SK-N-SH treated with all-trans-retinoic acid at 6 μM for 48 hours (cell line): ENCODE data around the gene PIAS1.

ENCODE experiments used
- ATAC-seq: fragments of 200-7000 bp; cut with Tn5 transposase; 3 replicates; pipeline ENCODE4 v1.9.1; 2020; ENCODE audit warnings: mild to moderate bottlenecking, moderate library complexity
- ARNTL ChIP-seq: fragments of 450-650 bp; formaldehyde crosslinking; IDR thresholded peaks from 2 replicates; pipeline ENCODE4 v1.5.0; 2020; ENCODE audit warnings: low read depth, mild to moderate bottlenecking, moderate library complexity, borderline replicate concordance
- BACH2 ChIP-seq: fragments of 250-450 bp; sonication (Bioruptor Pico); IDR thresholded peaks from 2 replicates; pipeline ENCODE4 v1.9.0; 2021; ENCODE audit warnings: mild to moderate bottlenecking, borderline replicate concordance
- CSDC2 ChIP-seq: fragments of 250-450 bp; sonication (Bioruptor Pico); IDR thresholded peaks from 2 replicates; pipeline ENCODE4 v1.5.0; 2020; ENCODE audit warnings: mild to moderate bottlenecking, moderate library complexity
- ESRRG ChIP-seq: fragments of 250-450 bp; sonication (Bioruptor Pico); IDR thresholded peaks from 2 replicates; pipeline ENCODE4 v1.6.1; 2021; ENCODE audit warnings: mild to moderate bottlenecking
- GLIS3 ChIP-seq: fragments of 250-450 bp; sonication (Bioruptor Pico); IDR thresholded peaks from 2 replicates; pipeline ENCODE4 v1.5.0; 2020; ENCODE audit warnings: mild to moderate bottlenecking, moderate library complexity
- ISL1 ChIP-seq: fragments of 250-450 bp; sonication (Bioruptor Pico); IDR thresholded peaks from 2 replicates; pipeline ENCODE4 v2.1.2; 2022; ENCODE audit warnings: mild to moderate bottlenecking, moderate library complexity
- OSR1 ChIP-seq: fragments of 250-450 bp; sonication (Bioruptor Pico); IDR thresholded peaks from 2 replicates; pipeline ENCODE4 v1.8.0; 2022; ENCODE audit warnings: moderate library complexity, mild to moderate bottlenecking, inconsistent platforms
- PPARA ChIP-seq: fragments of 250-450 bp; sonication (Bioruptor Pico); IDR thresholded peaks from 2 replicates; pipeline ENCODE4 v1.5.0; 2020; ENCODE audit warnings: mild to moderate bottlenecking, borderline replicate concordance
- RARB ChIP-seq: fragments of 250-450 bp; sonication (Bioruptor Pico); IDR thresholded peaks from 2 replicates; pipeline ENCODE4 v1.8.0; 2021; ENCODE audit warnings: mild to moderate bottlenecking, moderate library complexity
- SNAI2 ChIP-seq: fragments of 250-450 bp; sonication (Bioruptor Pico); IDR thresholded peaks from 2 replicates; pipeline ENCODE4 v1.5.0; 2020; ENCODE audit warnings: mild to moderate bottlenecking, moderate library complexity
- TOX ChIP-seq: fragments of 250-450 bp; sonication (Bioruptor Pico); IDR thresholded peaks from 2 replicates; pipeline ENCODE4 v1.8.0; 2021; ENCODE audit warnings: mild to moderate bottlenecking, moderate library complexity, borderline replicate concordance
- ZFP3 ChIP-seq: fragments of 250-450 bp; sonication (Bioruptor Pico); IDR thresholded peaks from 2 replicates; pipeline ENCODE4 v1.5.0; 2020; ENCODE audit warnings: mild to moderate bottlenecking, moderate library complexity
- ZFP30 ChIP-seq: fragments of 450-650 bp; formaldehyde crosslinking; IDR thresholded peaks from 2 replicates; pipeline ENCODE4 v1.5.0; 2022; ENCODE audit warnings: mild to moderate bottlenecking, moderate library complexity
- ZNF565 ChIP-seq: fragments of 450-650 bp; formaldehyde crosslinking; conservative IDR thresholded peaks from 2 replicates; pipeline ENCODE4 v1.5.0; 2020; ENCODE audit warnings: low read depth, mild to moderate bottlenecking, moderate library complexity
- ZNF70 ChIP-seq: fragments of 450-650 bp; formaldehyde crosslinking; IDR thresholded peaks from 2 replicates; pipeline ENCODE4 v1.5.0; 2020; ENCODE audit warnings: mild to moderate bottlenecking, moderate library complexity
- ZNF8 ChIP-seq: fragments of 450-650 bp; formaldehyde crosslinking; IDR thresholded peaks from 2 replicates; pipeline ENCODE4 v1.5.0; 2020; ENCODE audit warnings: mild to moderate bottlenecking, moderate library complexity
- TF ChIP-seq, protein P1 (sequence below): fragments of 250-450 bp; sonication (Bioruptor Pico); IDR thresholded peaks from 2 replicates; pipeline ENCODE4 v1.5.1; 2020; ENCODE audit warnings: low read depth, mild to moderate bottlenecking, moderate library complexity
- TF ChIP-seq, protein P2 (sequence below): fragments of 250-450 bp; sonication (Bioruptor Pico); IDR thresholded peaks from 2 replicates; pipeline ENCODE4 v1.5.1; 2021; ENCODE audit warnings: mild to moderate bottlenecking, moderate library complexity
- TF ChIP-seq, protein P3 (sequence below): fragments of 250-450 bp; sonication (Bioruptor Pico); IDR thresholded peaks from 2 replicates; pipeline ENCODE4 v1.8.0; 2021; ENCODE audit warnings: low read depth, mild to moderate bottlenecking, moderate library complexity, borderline replicate concordance
- TF ChIP-seq, protein P4 (sequence below): fragments of 250-450 bp; sonication (Bioruptor Pico); IDR thresholded peaks from 2 replicates; pipeline ENCODE4 v1.5.0; 2020; ENCODE audit warnings: mild to moderate bottlenecking, moderate library complexity

The PIAS1 gene

DNA sequence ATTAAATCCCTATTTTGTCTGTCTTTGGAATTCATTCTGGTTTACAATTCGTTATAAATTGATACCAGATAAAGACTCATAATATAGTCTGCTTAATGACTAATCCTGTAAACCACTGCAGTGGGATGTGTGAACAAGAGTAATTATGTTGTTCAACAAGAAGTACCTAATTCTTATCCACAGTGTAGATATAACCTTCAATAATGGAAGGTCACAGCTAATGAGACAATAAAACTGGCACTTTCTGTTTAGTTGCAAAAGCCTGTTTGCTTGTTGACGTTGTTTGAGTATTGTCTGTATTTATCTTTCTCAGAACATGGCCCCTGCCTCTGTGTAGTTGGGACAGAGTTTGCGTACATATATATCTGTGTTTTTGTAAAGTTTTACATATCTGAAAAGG is 26.7 kb downstream of the PIAS1 start:
- TF ChIP-seq GLIS3 (CRISPR knock-in tag): no peak
- no peak for TF ChIP-seq ZNF565 (CRISPR knock-in tag)
- no peak for TF ChIP-seq SNAI2 (CRISPR knock-in tag)
- TF ChIP-seq ISL1 (CRISPR knock-in tag): no peak
- TF ChIP-seq ZFP30 (CRISPR knock-in tag): no peak
- TF ChIP-seq, protein P1, sequence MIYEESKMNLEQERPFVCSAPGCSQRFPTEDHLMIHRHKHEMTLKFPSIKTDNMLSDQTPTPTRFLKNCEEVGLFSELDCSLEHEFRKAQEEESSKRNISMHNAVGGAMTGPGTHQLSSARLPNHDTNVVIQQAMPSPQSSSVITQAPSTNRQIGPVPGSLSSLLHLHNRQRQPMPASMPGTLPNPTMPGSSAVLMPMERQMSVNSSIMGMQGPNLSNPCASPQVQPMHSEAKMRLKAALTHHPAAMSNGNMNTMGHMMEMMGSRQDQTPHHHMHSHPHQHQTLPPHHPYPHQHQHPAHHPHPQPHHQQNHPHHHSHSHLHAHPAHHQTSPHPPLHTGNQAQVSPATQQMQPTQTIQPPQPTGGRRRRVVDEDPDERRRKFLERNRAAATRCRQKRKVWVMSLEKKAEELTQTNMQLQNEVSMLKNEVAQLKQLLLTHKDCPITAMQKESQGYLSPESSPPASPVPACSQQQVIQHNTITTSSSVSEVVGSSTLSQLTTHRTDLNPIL (CRISPR knock-in tag): no peak
- TF ChIP-seq RARB (CRISPR knock-in tag): no peak
- TF ChIP-seq ARNTL (CRISPR knock-in tag): no peak
- no peak for TF ChIP-seq ESRRG
- no peak for TF ChIP-seq ZFP3 (CRISPR knock-in tag)
- TF ChIP-seq, protein P2, sequence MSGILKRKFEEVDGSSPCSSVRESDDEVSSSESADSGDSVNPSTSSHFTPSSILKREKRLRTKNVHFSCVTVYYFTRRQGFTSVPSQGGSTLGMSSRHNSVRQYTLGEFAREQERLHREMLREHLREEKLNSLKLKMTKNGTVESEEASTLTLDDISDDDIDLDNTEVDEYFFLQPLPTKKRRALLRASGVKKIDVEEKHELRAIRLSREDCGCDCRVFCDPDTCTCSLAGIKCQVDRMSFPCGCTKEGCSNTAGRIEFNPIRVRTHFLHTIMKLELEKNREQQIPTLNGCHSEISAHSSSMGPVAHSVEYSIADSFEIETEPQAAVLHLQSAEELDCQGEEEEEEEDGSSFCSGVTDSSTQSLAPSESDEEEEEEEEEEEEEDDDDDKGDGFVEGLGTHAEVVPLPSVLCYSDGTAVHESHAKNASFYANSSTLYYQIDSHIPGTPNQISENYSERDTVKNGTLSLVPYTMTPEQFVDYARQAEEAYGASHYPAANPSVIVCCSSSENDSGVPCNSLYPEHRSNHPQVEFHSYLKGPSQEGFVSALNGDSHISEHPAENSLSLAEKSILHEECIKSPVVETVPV: no peak
- no peak for TF ChIP-seq ZNF70 (CRISPR knock-in tag)
- TF ChIP-seq OSR1 (CRISPR knock-in tag): no peak
- TF ChIP-seq, protein P3, sequence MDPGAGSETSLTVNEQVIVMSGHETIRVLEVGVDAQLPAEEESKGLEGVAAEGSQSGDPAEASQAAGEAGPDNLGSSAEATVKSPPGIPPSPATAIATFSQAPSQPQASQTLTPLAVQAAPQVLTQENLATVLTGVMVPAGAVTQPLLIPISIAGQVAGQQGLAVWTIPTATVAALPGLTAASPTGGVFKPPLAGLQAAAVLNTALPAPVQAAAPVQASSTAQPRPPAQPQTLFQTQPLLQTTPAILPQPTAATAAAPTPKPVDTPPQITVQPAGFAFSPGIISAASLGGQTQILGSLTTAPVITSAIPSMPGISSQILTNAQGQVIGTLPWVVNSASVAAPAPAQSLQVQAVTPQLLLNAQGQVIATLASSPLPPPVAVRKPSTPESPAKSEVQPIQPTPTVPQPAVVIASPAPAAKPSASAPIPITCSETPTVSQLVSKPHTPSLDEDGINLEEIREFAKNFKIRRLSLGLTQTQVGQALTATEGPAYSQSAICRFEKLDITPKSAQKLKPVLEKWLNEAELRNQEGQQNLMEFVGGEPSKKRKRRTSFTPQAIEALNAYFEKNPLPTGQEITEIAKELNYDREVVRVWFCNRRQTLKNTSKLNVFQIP (CRISPR knock-in tag): no peak
- no peak for TF ChIP-seq ZNF8 (CRISPR knock-in tag)
- TF ChIP-seq TOX (CRISPR knock-in tag): no peak
- TF ChIP-seq, protein P4, sequence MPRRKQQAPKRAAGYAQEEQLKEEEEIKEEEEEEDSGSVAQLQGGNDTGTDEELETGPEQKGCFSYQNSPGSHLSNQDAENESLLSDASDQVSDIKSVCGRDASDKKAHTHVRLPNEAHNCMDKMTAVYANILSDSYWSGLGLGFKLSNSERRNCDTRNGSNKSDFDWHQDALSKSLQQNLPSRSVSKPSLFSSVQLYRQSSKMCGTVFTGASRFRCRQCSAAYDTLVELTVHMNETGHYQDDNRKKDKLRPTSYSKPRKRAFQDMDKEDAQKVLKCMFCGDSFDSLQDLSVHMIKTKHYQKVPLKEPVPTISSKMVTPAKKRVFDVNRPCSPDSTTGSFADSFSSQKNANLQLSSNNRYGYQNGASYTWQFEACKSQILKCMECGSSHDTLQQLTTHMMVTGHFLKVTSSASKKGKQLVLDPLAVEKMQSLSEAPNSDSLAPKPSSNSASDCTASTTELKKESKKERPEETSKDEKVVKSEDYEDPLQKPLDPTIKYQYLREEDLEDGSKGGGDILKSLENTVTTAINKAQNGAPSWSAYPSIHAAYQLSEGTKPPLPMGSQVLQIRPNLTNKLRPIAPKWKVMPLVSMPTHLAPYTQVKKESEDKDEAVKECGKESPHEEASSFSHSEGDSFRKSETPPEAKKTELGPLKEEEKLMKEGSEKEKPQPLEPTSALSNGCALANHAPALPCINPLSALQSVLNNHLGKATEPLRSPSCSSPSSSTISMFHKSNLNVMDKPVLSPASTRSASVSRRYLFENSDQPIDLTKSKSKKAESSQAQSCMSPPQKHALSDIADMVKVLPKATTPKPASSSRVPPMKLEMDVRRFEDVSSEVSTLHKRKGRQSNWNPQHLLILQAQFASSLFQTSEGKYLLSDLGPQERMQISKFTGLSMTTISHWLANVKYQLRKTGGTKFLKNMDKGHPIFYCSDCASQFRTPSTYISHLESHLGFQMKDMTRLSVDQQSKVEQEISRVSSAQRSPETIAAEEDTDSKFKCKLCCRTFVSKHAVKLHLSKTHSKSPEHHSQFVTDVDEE (CRISPR knock-in tag): no peak
- TF ChIP-seq PPARA (CRISPR knock-in tag): no peak
- no peak for ATAC-seq

DNA sequence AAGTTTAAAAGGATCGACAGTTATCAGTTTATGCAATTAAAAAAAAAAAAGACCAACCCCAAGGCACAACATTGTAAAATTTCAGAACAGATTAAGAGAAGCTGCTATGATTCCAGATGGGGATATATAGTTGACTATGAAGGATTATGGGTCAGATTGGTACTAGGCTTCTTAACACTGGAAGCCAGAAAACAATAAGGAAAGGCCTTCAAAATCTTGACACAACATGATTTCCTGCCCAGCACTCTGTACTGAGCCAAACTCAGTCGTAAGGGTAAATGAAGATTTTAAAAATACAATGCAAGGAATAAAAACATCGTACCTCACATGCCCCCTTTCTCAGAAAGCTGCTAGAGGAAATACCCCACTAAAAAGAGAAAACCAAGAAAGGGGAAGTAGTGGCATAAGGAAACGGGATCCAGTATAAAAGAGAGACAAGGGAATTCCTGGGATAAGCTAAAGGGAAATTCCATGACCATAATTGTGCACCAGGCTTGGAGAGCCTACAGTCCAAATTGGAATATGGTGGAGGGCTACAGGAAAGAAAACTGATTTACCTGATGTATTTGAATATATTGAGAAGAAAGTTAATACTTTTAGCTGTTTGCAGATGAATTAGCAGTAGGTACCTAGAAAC is 27.9 kb downstream of the PIAS1 start:
- TF ChIP-seq RARB (CRISPR knock-in tag) (no peak), ESRRG (no peak), ZFP3 (CRISPR knock-in tag) (no peak)
- no peak for ATAC-seq

DNA sequence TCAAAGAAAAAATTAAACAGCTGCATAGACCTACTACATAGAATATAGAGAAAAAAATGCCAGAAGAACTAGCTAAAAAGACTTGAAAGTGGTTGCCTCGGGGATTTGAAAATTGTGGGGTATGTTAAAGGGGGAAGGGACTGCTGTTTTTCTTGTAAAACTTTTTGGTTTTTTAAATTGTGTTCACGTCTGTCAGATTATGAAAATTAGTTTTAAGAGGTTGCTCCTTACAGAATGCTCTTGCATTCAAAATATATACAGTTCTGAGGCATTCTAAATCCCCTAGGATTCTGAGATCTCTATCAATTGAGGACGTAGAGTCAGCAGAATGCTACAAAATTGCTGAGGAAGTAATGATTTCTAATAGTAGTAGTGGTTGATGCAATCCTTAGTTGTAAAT is 28.6 kb downstream of the PIAS1 start:
- TF ChIP-seq, protein P2: no peak
- TF ChIP-seq, protein P1 (CRISPR knock-in tag): no peak
- TF ChIP-seq ZNF70 (CRISPR knock-in tag) (no peak), ARNTL (CRISPR knock-in tag) (no peak), BACH2 (CRISPR knock-in tag) (no peak), CSDC2 (CRISPR knock-in tag) (no peak), RARB (CRISPR knock-in tag) (no peak)
- TF ChIP-seq, protein P3 (CRISPR knock-in tag): no peak
- no peak for ATAC-seq
